Ovary (tissue), 3 donors: ENCODE data around the gene CYB5R3.

Experiments used
- CTCF ChIP-seq, 3 donors: fragments of 450-650 bp in 2 of 3; fragments of 200-600 bp in 1 of 3; IDR thresholded peaks; one replicate each; pipeline versions ENCODE4 v1.5.1 to v1.8.0; 2016 to 2022; ENCODE audit warnings: antibody characterized with exemption in 3 of 3, mild to moderate bottlenecking in 1 of 3
- POLR2A ChIP-seq: fragments of 450-650 bp; IDR thresholded peaks from one replicate; pipeline ENCODE4 v1.6.1; 2017; ENCODE audit warnings: antibody characterized with exemption, mild to moderate bottlenecking, moderate library complexity
- donor health status: DM: no; HTN: no; CAD: no.

GRCh38 chr22:42630901-42631602 lies 18.1 kb downstream of the CYB5R3 start:
- TF ChIP-seq CTCF (IDR thresholded peaks at IDR 0.05) (no peak), POLR2A (no peak)
